Measurements from ENCODE around the gene SLC29A1. TPM values are rescaled to one million over a fixed set of nuclear protein-coding genes. Genes with fewer than 3 reads are reported as not detected.

The SLC29A1 gene
- total and polyA plus RNA-seq, 9 of the 15 experiments (the other 6 are each of a cell fraction or from before 2014, with no cell fraction given) = 18.9 to 170 (median 57.7) TPM

GRCh38 chr6:44237813-44238433, 14.5 kb downstream of the SLC29A1 start (continued):
- TF ChIP-seq CHD7 (IDR thresholded peaks at IDR 0.05; ENCODE audit: low read depth, low read length) (no peak), KAT2B (IDR thresholded peaks at IDR 0.05; ENCODE audit: low read depth, low read length) (no peak), FOSL1 (tag; conservative IDR thresholded peaks at IDR 0.05) (peak; percentile 80), POLR2H (tag; IDR thresholded peaks at IDR 0.05; ENCODE audit: low read depth) (no peak), MAFK (IDR thresholded peaks at IDR 0.05; ENCODE audit: low read length) (no peak), ZBTB40 (IDR thresholded peaks at IDR 0.05) (0 out of 2 replicates have a peak, but pooled peaks have one; percentile 20), ZBTB40 (CRISPR knock-in tag; IDR thresholded peaks at IDR 0.05) (0 out of 2 replicates have a peak, but pooled peaks have one; percentile 11)
